Measurements from ENCODE around the gene MTMR12.
"Not testable (repeated sequence)": the region's sequence is repeated elsewhere in the genome, so short reads cannot be mapped to it uniquely, and the experiment has no call there.

Gene MTMR12

DNA sequence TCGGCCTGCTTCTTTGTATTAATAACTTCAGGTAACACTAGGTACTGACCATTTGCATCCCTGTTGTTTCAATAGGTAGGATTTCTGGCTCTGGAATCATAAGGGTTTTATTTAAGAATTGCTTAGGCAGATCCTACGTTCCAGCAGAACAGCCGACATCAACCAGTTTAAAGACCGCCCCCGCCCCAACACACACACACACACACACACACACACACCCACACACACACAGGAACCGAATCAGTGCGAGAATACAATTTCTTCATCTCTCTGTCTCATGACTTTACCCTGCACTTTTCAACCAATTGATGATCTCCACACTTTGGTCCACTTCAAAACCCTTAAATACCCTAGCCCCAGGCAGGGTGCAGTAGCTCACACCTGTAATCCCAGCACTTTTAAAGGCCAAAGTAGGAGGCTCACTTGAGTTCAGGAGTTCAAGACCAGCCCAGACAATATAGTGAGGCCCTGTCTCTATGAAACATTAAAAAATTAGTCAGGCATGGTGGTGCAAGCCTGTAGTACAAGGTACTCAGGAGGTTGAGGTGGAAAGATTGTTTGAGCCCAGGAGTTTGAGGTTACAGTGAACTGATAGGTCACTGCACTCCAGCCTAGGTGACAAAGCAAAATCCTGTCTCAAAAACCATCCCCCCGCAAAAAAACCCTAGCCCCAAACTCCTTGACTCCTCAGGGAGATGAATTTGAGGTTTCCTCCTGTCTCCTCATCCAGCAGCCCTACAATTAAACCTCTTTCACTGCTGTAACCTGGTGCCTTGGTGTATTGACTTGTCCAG is 2.7 kb upstream of the MTMR12 start:
- no peaks in the 10 kb centered on the region for H3K9me3 ChIP-seq (ENCODE audit: insufficient read depth, low read length)
- no peak overlapping the region for H3K4me3 ChIP-seq (ENCODE audit: low read length)
- TF ChIP-seq, protein P1, sequence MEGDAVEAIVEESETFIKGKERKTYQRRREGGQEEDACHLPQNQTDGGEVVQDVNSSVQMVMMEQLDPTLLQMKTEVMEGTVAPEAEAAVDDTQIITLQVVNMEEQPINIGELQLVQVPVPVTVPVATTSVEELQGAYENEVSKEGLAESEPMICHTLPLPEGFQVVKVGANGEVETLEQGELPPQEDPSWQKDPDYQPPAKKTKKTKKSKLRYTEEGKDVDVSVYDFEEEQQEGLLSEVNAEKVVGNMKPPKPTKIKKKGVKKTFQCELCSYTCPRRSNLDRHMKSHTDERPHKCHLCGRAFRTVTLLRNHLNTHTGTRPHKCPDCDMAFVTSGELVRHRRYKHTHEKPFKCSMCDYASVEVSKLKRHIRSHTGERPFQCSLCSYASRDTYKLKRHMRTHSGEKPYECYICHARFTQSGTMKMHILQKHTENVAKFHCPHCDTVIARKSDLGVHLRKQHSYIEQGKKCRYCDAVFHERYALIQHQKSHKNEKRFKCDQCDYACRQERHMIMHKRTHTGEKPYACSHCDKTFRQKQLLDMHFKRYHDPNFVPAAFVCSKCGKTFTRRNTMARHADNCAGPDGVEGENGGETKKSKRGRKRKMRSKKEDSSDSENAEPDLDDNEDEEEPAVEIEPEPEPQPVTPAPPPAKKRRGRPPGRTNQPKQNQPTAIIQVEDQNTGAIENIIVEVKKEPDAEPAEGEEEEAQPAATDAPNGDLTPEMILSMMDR (IDR thresholded peaks at IDR 0.05; ENCODE audit: low read depth, low read length), result no peak
- no peak for TF ChIP-seq EZH2phosphoT487 (IDR thresholded peaks at IDR 0.05; ENCODE audit: low read depth)
- H3K9ac ChIP-seq (ENCODE audit: low read length), result no peak overlapping the region
- no peaks in the 10 kb centered on the region for H3K27me3 ChIP-seq (ENCODE audit: low read depth, low read length)
- H3K4me1 ChIP-seq (ENCODE audit: low read length), result peaks cover 9% of the 10 kb centered on the region
- no peak overlapping the region for H3K4me2 ChIP-seq (ENCODE audit: low read length)
- H3K36me3 ChIP-seq (replicated peaks; ENCODE audit: low read depth, low read length), result no peaks in the 10 kb centered on the region
- H2AFZ ChIP-seq (ENCODE audit: low read depth, low read length), result no peak overlapping the region
- H3K79me2 ChIP-seq (ENCODE audit: low read length), result peaks cover 20% of the 10 kb centered on the region
- no peaks in the 10 kb centered on the region for H4K20me1 ChIP-seq (ENCODE audit: insufficient read depth, low read length)
- H3K27ac ChIP-seq (ENCODE audit: low read length), result no peak overlapping the region

DNA sequence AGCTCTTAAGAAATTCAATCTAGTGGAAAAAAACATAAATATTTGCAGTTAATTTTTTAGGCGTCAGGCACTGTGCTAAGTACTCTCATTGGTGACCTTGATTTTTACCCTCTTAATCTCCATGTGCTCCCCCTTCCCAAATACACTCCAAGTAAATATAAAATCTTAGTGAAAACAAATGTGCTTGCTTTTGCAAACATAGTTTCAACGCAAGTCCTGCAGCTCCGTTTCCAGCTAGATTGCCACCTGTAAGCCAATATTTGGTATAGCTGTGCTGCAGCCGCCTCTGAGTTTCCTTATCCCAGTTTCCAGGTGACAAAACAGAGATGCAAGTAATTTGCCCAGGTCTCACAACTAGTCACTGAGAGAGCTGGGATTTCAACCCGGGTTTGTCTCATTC is 1.9 kb upstream of the MTMR12 start:
- Histone ChIP-seq H3K79me2 (ENCODE audit: low read length) (peaks cover 27% of the 10 kb centered on the region), H3K9ac (ENCODE audit: low read length) (no peak overlapping the region), H3K4me1 (ENCODE audit: low read length) (peaks cover 9% of the 10 kb centered on the region), H4K20me1 (ENCODE audit: insufficient read depth, low read length) (no peaks in the 10 kb centered on the region), H3K27ac (ENCODE audit: low read length) (no peak overlapping the region), H3K27me3 (ENCODE audit: low read depth, low read length) (no peaks in the 10 kb centered on the region), H3K36me3 (replicated peaks; ENCODE audit: low read depth, low read length) (no peaks in the 10 kb centered on the region), H3K4me2 (ENCODE audit: low read length) (no peak overlapping the region), H2AFZ (ENCODE audit: low read depth, low read length) (no peak overlapping the region), H3K4me3 (ENCODE audit: low read length) (no peak overlapping the region), H3K9me3 (ENCODE audit: insufficient read depth, low read length) (no peaks in the 10 kb centered on the region)
- TF ChIP-seq, protein P1 (IDR thresholded peaks at IDR 0.05; ENCODE audit: low read depth, low read length), result no peak
- TF ChIP-seq EZH2phosphoT487 (IDR thresholded peaks at IDR 0.05; ENCODE audit: low read depth), result no peak

DNA sequence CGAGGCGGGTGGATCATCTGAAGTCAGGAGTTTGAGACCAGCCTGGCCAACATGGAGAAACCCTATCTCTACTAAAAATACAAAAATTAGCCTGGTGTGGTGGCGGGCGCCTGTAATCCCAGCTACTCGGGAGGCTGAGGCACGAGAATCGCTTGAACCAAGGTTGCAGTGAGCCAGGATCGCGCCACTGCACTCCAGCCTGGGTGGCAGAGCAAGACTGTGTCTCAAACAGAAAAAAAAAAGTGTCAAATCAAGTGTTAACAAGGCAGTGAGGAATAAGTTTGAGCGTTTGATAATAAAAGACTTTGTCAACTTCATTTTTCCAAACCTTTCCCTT is 1.4 kb upstream of the MTMR12 start:
- H3K9me3 ChIP-seq (ENCODE audit: insufficient read depth, low read length); H3K9ac ChIP-seq (ENCODE audit: low read length); H3K27ac ChIP-seq (ENCODE audit: low read length); H3K4me3 ChIP-seq (ENCODE audit: low read length); H3K4me2 ChIP-seq (ENCODE audit: low read length); H3K27me3 ChIP-seq (ENCODE audit: low read depth, low read length); H2AFZ ChIP-seq (ENCODE audit: low read depth, low read length); H3K4me1 ChIP-seq (ENCODE audit: low read length); H3K36me3 ChIP-seq (replicated peaks; ENCODE audit: low read depth, low read length); H4K20me1 ChIP-seq (ENCODE audit: insufficient read depth, low read length): not testable (repeated sequence)
- peaks cover 32% of the 10 kb centered on the region for H3K79me2 ChIP-seq (ENCODE audit: low read length)

DNA sequence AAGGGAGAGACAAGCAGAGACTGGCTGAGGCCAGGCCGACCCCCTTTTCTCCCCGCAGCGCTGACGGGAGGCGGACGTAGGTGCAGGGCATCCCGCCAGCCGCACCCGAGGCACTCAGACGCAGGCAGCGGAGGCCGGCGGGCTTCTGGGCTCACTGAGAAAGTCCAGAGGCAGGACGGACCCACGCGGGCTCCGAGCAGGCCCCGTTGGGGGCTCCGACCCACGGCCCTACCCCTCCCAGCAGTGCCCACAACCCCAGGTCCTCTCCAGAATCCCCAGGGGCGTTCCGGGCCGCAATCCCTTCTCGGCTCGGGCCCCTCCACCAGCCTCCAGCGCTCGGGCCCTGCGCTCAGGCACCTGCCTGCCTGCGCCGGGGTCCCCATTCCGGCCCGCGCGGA is 543 bp downstream of the MTMR12 start:
- no peak for TF ChIP-seq EZH2phosphoT487 (IDR thresholded peaks at IDR 0.05; ENCODE audit: low read depth)
- TF ChIP-seq, protein P1 (IDR thresholded peaks at IDR 0.05; ENCODE audit: low read depth, low read length), result no peak
- Histone ChIP-seq H3K9me3 (ENCODE audit: insufficient read depth, low read length) (no peaks in the 10 kb centered on the region), H3K4me2 (ENCODE audit: low read length) (peak overlapping the region; percentile 83), H3K27me3 (ENCODE audit: low read depth, low read length) (no peaks in the 10 kb centered on the region), H3K79me2 (ENCODE audit: low read length) (peaks cover 50% of the 10 kb centered on the region), H3K4me1 (ENCODE audit: low read length) (peaks cover 9% of the 10 kb centered on the region), H3K27ac (ENCODE audit: low read length) (peak overlapping the region; percentile 55), H3K36me3 (replicated peaks; ENCODE audit: low read depth, low read length) (no peaks in the 10 kb centered on the region), H3K9ac (ENCODE audit: low read length) (peak overlapping the region; percentile 77), H3K4me3 (ENCODE audit: low read length) (peak overlapping the region; percentile 89), H4K20me1 (ENCODE audit: insufficient read depth, low read length) (no peaks in the 10 kb centered on the region), H2AFZ (ENCODE audit: low read depth, low read length) (no peak overlapping the region)

Data from OCI-LY3 (cell line).